ENCODE data around the gene CYYR1.

CYYR1 gene

GRCh38 chr21:26553898-26554297, 19.2 kb downstream of the CYYR1 start:
- no peak for DNase-seq (ENCODE audit: low spot score)

- no peak for DNase-seq (ENCODE audit: low spot score)
These were observed 22.8 kb downstream of the CYYR1 start for GRCh38 chr21:26550326-26550725.

GRCh38 chr21:26546446-26547097, 26.5 kb downstream of the CYYR1 start:
- DNase-seq (ENCODE audit: low spot score): no peak

GRCh38 chr21:26544201-26544775, 28.8 kb downstream of the CYYR1 start:
- DNase-seq (ENCODE audit: low spot score): no peak

- DNase-seq (ENCODE audit: low spot score): no peak
These were observed 32.4 kb downstream of the CYYR1 start for GRCh38 chr21:26540651-26541050.

- DNase-seq (ENCODE audit: low spot score): no peak
These were observed 33.5 kb downstream of the CYYR1 start for GRCh38 chr21:26539566-26539965.

- no peak for DNase-seq (ENCODE audit: low spot score)
These were observed 38.6 kb downstream of the CYYR1 start for GRCh38 chr21:26534517-26534916.

- no peak for DNase-seq (ENCODE audit: low spot score)
These were observed 40.9 kb downstream of the CYYR1 start for GRCh38 chr21:26532208-26532607.

GRCh38 chr21:26529526-26529925, 43.6 kb downstream of the CYYR1 start:
- no peak for DNase-seq (ENCODE audit: low spot score)

GRCh38 chr21:26528882-26529281, 44.2 kb downstream of the CYYR1 start:
- DNase-seq (ENCODE audit: low spot score): no peak

- DNase-seq (ENCODE audit: low spot score): no peak
These were observed 50.4 kb downstream of the CYYR1 start for GRCh38 chr21:26522704-26523103.

GRCh38 chr21:26519142-26519541, 53.9 kb downstream of the CYYR1 start:
- DNase-seq (ENCODE audit: low spot score): no peak

GRCh38 chr21:26515257-26515656, 57.8 kb downstream of the CYYR1 start:
- no peak for DNase-seq (ENCODE audit: low spot score)

- DNase-seq (ENCODE audit: low spot score): no peak
These were observed 59.9 kb downstream of the CYYR1 start for GRCh38 chr21:26513212-26513611.

GRCh38 chr21:26512664-26513063, 60.4 kb downstream of the CYYR1 start:
- DNase-seq (ENCODE audit: low spot score): no peak

- no peak for DNase-seq (ENCODE audit: low spot score)
These were observed 64.2 kb downstream of the CYYR1 start for GRCh38 chr21:26508903-26509302.

GRCh38 chr21:26506956-26507355, 66.1 kb downstream of the CYYR1 start:
- no peak for DNase-seq (ENCODE audit: low spot score)

GRCh38 chr21:26505211-26505610, 67.9 kb downstream of the CYYR1 start:
- no peak for DNase-seq (ENCODE audit: low spot score)

GRCh38 chr21:26503414-26503813, 69.7 kb downstream of the CYYR1 start:
- no peak for DNase-seq (ENCODE audit: low spot score)

- no peak for DNase-seq (ENCODE audit: low spot score)
These were observed 71.5 kb downstream of the CYYR1 start for GRCh38 chr21:26501495-26502021.

- DNase-seq (ENCODE audit: low spot score): no peak
These were observed 73.6 kb downstream of the CYYR1 start for GRCh38 chr21:26499495-26499894.

GRCh38 chr21:26495283-26495849, 77.7 kb downstream of the CYYR1 start:
- no peak for DNase-seq (ENCODE audit: low spot score)

- no peak for DNase-seq (ENCODE audit: low spot score)
These were observed 81.4 kb downstream of the CYYR1 start for GRCh38 chr21:26491663-26492062.

GRCh38 chr21:26490771-26491170, 82.3 kb downstream of the CYYR1 start:
- DNase-seq (ENCODE audit: low spot score): no peak
